Measurements from ENCODE around the gene GBE1.
"Not testable (repeated sequence)": the region's sequence is repeated elsewhere in the genome, so short reads cannot be mapped to it uniquely, and the experiment has no call there.

Gene GBE1

GRCh38 chr3:81760924-81761903 is at the start of gene GBE1:
TSS of gene GBE1 (minus strand) at chr3:81761645. CDS start at chr3:81761517, 128 bp downstream.
- peak; percentile 81 for DNase-seq (ENCODE audit: low spot score)

DNA sequence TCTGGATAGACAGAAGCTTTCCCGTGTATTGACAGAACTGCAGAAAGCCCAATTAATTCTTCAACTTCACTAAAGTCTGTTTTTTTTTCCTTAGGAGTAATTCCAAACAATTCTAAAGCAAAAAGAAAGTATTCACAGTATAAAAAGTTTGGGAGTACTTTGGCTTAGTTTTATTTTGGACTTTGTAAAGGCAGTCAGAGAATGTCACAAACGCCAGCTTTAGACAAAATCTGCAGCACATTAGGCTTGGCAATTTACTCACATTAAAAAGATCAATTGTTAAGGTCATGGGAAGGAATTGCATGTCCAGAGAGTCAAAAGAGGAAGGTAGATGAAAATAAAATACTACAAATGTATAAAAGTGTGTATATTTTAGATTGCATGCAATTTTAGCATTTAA is 47.5 kb upstream of the GBE1 start:
- DNase-seq (ENCODE audit: low spot score): no peak

DNA sequence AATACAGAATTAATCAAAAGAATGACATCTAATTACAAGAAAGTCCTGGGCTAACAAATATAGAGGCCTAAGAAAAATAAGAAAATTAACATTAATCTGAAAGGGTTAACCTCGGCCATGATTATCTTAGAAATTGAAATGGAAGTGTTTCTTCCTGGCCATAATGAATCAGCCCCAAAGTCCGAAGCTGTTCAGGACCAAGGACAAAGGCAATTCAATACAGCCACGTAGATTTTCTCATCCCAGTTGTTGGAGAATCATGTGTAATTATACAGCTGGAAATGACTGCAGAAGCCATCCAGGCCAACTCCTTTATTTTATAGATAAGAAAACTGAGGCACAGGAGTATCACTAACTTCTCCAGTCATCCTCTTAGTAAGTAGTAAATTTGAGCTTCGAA is 38.0 kb upstream of the GBE1 start:
- DNase-seq (ENCODE audit: low spot score): no peak

GRCh38 chr3:81793410-81793809 is 32.0 kb upstream of the GBE1 start:
- no peak for DNase-seq (ENCODE audit: low spot score)

DNA sequence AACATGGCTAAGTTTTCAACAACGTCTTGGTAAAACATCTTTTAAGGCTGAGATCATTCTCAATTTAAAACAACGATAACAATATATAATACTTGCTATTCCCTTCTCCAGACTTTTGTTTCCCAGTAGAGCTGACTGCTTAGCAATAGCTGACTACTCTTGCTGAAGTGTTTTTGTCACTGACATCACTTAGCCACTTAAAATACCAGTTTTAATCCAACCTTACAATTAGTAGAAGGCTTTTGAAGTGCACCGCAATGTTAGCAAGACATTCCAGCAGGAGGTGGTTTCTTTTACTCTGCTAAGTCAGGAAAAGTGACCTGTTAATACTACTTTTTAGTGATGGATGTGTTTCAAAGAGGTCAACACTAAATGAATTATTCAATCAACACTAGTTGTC is 28.7 kb upstream of the GBE1 start:
- no peak for DNase-seq (ENCODE audit: low spot score)

- no peak for DNase-seq (ENCODE audit: low spot score)
These were observed 28.2 kb upstream of the GBE1 start for GRCh38 chr3:81789691-81790090.

- DNase-seq (ENCODE audit: low spot score): no peak
These were observed 27.2 kb upstream of the GBE1 start for GRCh38 chr3:81788610-81789009.

GRCh38 chr3:81788044-81788443 is 26.6 kb upstream of the GBE1 start:
- no peak for DNase-seq (ENCODE audit: low spot score)

DNA sequence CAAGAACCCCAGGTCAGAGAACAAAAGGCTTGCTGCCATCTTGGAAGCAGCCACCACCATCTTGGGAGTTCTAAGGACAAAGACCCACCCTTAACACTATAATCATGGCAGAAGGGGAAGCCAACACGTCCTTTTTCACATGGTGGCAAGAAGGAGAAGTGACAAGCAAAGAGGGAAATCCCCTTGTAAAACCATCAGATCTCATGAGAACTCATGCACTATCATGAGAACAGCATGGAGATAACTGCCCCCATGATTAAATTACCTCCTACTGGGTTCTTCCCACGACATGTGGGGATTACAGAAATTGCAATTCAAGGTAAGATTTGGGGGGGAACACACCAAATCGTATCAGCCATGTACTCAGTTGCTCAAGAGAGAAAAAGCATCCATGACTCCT is 21.1 kb upstream of the GBE1 start:
- no peak for DNase-seq (ENCODE audit: low spot score)

DNA sequence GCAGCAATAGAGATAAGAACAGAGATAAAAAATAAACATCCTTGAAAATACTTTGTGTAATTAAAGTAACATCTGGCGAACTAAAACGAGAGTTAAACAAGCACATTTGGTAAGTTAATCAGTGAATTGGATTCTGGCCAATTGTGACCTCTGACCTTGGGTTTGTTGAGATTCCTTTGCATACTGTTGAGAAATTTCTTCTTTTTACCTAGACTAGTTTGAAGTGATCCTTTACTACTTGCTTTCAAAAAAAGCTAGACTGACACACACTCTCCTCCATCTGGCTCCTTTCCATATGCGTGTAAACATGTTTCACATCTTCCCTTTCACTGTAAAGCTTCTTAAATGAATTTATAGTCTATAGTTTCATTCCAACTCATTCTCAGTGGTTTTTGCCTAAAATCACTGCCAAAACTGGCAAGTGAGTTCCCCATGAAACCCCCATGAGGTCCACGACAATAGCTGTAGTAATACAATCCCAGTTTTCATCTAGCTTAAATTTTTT is 17.3 kb upstream of the GBE1 start:
- no peak for DNase-seq (ENCODE audit: low spot score)

- no peak for DNase-seq (ENCODE audit: low spot score)
These were observed 15.2 kb upstream of the GBE1 start for GRCh38 chr3:81776643-81777042.

DNA sequence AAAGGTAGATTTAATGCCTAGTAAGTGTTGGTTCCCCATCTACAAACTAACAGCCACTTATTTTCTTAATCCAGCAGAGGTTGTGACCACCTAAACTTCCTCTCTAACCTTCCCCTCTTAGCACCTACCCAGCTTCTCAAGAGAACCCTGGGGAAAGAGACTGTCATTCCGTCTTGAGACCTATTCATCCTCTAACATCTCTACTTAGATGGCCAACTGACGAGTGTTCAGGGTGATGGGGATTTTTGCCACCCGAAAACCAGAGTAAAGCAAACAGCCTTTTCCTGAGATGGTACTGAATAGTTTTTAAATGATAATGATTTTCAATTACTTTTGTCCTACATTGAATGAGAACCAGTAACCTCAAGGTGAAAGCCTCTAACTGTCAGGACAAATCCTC is 9.3 kb upstream of the GBE1 start:
- no peak for DNase-seq (ENCODE audit: low spot score)

DNA sequence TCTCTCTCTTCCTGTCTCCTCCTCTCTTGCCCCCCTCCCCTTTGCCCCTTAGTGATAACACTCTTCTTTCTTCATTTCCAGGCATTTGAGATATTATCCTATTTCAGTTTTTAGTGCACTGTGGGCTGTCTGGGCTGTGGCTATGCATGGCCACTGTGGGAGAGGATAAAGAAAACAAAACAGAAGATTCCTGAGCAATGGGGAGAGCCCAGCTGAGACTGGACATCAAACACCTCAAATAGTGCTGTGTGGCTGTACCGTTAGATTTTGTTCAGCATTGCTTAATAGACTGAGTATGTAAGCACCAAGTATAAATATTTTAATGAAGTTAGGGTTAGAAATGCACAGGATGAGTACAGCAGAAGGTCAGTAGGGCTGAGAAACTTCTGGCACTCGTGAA is 7.9 kb upstream of the GBE1 start:
- DNase-seq (ENCODE audit: low spot score): no peak

- not testable (repeated sequence) for DNase-seq (ENCODE audit: low spot score)
These were observed 5.9 kb upstream of the GBE1 start for GRCh38 chr3:81767250-81767859.

- no peak for DNase-seq (ENCODE audit: low spot score)
These were observed 4.0 kb upstream of the GBE1 start for GRCh38 chr3:81765400-81765799.

DNA sequence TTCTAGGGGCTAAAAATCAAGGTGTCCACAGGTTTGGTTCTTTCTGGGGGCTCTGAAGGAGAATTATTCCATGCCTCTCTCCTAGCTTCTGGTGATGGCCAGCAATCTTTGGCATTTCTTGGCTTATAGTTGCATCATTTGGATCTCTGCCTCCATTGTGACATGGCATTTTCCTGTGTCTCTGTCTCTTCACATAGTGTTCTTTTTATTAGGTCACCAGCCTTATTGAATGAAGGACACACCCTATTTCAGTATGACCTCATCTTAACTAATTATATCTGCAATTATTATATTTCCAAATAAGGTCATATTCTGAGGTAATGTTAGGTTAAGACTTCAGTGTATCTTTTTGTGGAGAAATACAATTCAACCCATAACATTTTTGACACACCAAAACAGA is 3.2 kb upstream of the GBE1 start:
- DNase-seq (ENCODE audit: low spot score): no peak

- no peak for DNase-seq (ENCODE audit: low spot score)
These were observed 2.6 kb upstream of the GBE1 start for GRCh38 chr3:81764002-81764401.

- no peak for DNase-seq (ENCODE audit: low spot score)
These were observed 1.6 kb upstream of the GBE1 start for GRCh38 chr3:81763001-81763400.

DNA sequence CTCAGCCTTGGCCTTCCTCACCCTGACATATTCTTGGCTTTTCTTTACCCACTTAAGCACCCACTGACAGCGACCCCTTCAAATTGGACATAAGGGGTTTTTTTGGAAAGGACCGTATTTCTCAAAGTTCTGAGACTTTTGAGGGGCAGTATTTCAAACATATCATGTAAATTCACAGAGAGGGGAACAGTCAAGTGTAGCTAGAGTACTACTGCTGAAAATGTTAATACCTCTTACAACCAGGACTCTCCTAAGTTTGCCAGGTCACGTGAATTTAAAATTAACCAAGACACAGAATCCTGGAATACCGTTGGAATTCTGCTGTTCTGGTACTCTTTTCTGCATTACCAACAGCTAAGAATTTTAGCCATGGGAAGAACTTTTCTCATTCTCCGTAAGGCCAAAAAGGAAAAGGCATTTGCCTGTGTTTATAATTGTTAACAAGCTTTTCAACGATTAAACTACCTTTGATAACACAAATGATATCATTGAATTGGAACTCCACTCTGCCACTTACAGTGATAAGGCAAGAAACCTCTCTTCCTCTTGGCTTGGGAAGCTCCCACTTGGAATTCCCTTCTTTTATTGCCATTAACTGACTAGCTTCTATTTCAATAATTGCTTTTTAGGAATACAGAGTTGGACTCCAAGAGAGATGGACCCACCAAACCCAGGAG is 597 bp upstream of the GBE1 start:
- no peak for DNase-seq (ENCODE audit: low spot score)

DNA sequence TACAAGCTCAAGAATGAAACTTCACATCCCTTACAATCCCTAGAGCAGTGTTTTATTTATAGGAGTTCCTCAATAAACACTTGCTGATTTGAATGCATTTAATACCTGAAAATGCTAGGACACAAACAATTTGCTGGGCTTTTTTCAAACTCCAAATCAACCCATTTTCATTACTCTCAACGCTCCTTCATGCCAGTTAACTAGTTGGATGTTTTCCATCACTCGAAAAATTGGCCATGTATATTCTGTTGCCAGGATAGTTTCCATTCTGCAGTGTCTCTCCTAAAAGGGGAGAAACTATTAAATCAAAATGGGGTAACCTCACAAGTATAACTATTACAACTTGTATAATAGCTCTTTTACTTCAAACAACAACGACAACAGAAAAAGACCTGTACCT is 1.2 kb downstream of the GBE1 start:
- DNase-seq (ENCODE audit: low spot score): no peak

- not testable (repeated sequence) for DNase-seq (ENCODE audit: low spot score)
These were observed 2.7 kb downstream of the GBE1 start for GRCh38 chr3:81758771-81759170.

DNA sequence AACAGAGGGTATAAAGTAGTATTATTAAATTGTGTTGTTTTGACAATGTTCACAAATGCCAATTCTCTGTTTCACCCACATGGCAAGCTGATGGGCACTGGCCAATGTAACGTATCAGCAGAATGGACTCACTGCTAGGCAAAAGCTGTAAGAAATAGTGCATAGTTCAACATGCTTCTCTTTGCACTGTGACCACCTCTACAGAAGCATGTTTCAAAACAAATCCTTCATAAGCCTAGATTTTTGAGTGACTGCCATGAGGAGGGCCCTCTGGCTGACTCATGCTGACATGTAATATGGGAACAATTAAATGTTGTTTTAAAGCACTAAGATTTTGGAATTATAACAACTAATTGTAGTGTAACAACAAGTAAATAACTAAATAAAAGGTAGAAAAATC is 3.2 kb downstream of the GBE1 start:
- no peak for DNase-seq (ENCODE audit: low spot score)

Data from kidney capillary endothelial cell (primary cell).